SHP77 treated with DMSO at 0.1 percent for 48 hours (cell line): ENCODE results near the gene RAI1.

Experiments
- DNase-seq: peaks from one replicate; lab custom pipeline; 2025; lab: John Stamatoyannopoulos, UW

Gene RAI1

DNA sequence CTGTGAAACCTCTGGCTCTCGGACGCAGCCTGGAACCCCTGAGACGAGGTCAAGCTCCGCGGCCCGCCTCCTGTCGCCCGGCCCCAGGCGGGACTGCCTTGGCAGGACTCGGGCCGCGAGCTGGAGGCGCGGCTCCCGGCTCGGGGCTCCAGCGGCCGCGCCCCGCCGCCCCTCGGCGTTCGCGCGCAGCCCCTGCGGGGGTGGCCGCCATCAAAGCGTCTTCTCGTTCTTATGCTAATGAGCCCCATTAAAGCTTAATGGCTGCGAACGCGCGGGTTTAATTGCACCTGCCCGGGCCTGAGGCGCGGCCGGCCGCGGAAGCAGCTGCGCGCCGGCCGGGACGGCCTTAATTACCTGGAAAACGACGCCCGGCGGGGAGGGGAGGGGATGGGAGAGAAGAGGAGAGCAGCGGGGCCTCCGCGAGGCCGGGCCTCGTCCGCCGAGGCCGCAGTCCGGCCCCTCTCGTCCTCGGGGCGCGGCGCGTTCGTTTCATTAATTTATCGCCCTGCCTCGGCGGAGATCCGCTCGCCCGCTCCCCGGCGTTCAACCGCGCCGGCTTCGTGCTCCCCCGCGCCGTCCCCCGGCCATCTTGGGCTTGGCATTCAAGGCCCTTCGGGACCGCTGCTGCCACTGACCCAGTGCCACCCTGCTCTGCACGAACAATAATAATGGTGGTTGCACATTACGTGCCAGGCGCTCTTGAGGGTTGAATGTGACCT, 19.2 kb downstream of the RAI1 start:
- DNase-seq: no peak

DNA sequence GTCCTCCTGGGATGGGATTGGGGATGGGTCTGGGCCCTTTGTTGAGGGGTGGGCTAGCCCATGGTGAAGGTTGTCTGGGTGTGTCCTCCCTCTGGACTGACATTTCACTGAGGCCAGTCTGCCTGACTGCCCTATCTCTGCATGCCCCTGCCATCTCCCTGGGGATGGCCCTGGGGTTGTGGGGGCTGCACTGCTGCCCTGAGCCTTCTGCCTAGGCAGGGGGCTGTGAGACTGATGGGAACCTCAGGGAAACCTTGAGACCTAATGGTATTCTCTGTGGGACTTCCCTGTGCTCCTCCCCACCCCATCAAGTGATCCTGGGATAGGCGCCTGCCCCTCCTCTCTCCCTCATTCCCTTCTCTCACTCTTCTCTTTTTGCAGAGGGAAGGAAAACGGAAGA, 19.9 kb downstream of the RAI1 start:
- DNase-seq: no peak

DNA sequence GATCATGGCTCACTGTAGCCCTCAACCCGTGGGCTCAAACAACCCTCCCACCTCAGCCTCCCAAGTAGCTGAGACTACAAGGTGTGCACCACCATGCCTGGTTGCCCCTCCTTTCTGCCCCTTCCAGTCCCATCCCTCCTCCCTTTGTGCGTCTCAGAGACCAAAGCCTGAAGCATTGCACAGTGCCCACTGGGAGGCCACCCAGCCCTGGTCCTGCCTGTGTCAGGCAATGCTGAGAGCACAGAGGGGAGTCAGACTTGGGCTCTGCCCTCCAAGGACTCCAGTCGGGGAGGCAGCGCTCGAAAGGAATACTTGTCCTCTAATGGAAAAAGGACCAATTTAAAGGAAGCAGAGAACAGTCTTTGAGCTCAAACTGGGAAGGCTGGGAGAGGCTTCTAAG, 20.4 kb downstream of the RAI1 start:
- DNase-seq: no peak

DNA sequence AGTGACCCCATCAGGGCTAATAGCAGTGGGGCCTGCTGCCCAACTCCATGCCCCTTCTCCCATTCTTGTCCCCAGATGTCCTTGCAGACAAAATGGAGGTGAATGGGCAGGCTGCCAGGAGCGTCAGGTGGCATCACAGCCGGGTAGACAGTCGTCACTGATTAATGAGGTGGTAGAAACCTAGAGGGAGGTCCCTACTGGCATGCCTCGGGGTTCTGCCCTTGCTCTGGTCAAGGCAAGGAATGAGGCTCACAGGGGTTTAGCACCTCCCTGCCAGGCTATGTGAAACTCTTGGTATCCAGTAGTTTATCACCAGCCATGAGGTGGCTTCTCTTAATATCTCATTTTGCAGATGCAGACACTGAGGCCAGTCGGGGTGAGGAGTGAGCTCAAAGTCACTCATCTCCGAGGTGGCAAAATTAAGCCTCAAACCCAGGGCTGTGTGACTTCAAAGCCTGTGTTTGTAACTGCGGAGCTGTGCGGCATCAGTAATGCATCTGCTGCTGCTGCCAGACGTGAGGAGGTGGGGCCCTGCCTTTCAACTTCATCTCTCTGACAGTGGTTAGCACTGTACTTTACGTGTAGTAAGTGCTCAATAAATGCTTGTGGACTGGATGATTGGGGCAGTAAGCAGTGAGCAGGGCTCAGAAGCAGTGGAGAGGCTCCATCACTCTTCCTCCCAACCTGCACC, 21.3 kb downstream of the RAI1 start:
- peak; percentile 88 for DNase-seq

DNA sequence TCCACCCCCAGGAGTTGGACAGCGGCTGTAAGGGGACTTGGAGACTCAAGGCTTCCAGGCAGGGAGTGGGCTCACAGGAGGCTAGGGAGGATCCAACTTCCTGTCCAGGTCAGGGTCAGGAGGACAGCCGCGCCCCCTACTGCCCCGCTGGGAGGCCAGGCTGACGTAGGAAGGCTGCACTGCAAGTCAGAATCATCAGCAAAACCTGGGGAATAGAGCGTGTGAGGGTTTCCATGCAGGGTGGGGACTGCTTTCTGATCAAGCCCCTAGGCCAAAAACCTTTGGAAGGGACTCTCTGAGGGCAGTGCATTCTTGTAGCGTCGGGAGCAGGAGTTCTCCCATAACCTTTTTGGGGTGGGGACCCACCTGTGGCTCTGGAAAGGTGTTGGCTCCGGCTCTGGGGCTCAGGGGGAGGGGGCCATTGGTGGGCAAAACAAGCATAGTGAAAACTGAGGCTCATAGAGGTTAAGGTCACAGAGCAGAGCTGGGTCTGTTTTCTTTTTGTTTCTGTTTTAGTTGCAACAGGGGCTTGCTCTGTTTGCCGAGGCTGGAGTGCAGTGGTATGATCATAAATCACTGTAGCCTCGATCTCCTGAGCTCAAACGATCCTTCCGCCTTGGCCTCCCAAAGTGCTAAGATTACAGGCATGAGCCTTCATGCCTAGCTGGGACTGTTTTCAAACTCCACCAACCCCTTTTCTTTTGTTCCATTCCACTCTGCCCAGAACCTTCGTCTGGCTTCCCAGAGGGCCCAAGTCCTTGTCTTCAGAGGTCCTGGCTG, 22.1 kb downstream of the RAI1 start:
- no peak for DNase-seq

DNA sequence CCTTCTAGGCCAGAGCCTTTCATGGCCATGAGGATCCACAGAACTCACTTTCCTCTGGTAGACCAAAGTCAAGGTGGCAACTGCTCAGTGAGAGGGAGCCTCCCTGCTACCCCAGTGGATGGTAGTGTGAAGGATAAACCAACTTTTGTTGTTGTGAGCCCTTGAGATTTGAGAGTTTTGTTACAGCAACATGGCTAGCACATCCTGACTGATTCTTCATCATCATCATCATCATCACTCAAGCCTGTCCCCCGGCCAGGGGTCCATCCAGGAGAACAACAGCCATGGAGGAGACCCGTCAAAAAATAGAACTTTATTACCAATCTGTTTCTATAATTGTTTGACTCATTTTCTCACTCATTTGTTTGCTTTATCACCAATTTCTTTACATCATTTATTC, 23.7 kb downstream of the RAI1 start:
- DNase-seq: no peak

DNA sequence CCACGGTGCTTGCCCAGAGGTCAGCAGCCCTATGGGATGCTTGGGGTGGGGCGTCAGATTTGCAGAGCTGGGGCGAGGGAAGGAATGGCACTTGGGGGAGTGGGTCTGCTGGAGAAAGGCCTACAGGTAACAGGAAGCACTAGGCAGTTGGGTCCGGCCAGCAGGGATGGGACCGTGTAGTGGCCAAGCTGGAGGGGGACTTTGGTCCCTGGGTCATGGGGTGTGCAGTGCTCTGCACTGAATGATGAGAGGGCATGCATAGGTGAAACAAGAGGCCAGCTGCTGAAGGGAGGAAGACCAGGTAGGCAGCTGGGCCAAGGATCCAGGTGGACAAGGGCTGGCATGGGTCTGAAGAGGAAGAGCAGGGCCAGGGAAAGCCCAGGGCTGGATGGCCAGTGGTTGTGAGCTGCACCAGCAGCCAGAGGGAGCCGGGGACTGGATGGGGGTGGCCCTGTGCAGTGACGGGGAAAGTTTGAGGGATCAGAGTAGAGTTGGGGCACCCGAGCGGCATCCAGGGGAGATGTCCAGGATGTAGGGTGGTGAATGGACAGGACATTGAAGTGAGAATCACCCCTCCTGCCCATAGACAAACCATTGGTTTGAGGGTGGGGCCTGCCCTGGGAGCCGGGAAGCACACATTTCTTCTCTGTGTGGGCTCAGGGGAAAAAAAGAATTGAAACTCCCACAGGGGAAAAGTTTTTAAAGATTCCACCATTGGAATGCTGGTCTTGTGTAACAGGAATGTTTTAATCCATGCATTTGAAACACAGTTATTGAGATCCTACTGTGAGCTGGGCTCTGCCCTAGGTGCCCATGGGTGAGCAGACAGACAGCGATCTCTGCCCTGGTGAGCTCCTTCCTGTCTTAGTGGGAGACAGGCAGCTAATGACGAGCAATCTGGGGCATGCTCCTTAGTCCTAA, 25.1 kb downstream of the RAI1 start:
- no peak for DNase-seq

DNA sequence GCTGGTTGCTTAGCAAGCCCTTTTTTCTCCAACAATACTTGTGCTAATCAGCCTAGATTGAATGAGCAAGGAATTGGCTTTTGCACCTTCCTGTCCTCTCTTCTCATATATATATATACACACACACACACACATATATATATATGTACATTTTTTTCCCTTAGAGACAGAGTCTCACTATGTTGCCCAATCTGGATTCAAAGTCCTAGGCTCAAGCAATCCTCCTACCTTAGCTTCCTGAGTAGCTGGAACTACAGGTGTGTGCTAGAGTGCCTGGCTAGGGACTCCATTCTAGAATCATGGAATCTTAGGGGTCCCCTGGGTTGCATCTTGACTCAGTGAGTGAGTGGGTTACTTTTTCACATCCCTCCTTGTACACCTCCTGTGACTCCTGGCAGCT, 27.0 kb downstream of the RAI1 start:
- no peak for DNase-seq

DNA sequence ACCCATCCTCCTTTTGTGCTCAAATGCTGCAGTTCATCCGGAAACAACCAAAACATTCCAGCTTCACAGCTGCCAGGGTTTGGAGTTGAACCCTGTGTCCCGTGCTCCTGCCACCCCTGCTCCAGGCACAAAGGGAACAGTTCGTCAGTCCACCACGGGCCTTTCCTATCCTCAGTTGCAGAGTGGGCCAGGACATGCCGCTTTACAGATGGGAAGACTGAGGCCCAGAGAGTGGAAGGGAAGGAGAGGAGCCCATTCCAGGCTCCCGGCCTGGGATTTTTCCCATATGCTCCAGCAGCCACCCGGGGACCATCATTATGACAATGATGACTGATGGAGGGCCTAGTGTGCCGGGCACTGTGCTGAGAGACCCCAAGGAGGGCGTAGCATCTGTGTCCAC, 27.6 kb downstream of the RAI1 start:
- DNase-seq: no peak

DNA sequence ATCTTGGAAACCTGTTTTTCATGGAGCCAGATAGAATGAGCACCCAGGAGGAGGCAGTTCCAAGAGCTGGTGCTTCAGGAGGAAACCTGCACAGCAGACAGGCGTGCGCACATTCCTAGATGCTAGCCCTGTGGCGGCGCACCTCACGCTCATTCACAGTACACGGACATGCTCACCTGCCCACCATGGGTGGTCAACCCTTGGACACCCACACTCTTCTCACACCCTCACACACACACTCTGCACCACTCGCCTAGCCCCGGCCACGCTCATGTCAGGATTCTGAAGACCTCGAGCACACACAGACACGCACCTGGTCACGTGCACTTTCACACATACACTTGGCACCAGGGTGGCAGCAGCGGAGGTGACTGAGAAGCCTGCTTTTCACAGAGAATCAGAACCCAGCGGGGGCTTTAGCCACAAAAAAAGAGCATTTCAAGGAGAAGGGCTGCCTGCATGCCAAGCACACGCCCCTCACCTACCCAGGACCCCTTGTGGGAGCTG, 28.6 kb downstream of the RAI1 start:
- DNase-seq: no peak

DNA sequence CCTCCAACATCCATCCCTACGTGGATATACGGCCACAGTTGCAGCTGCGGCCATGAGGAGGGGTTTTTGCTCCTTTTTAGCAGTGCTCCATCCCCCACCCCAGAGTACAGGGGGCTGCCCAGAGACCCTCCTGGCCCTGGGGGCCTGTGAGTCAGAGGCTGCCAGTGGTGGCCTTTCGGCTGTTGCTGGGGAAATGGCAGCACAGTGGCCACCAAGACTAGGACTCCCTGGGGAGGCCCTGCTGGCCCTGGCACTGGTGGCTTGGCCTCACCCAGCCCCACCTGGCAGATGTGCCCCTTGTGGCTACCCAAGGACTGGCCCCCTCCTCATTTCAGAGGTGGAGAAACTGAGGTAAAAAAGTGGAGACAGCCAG, 29.1 kb downstream of the RAI1 start:
- no peak for DNase-seq

DNA sequence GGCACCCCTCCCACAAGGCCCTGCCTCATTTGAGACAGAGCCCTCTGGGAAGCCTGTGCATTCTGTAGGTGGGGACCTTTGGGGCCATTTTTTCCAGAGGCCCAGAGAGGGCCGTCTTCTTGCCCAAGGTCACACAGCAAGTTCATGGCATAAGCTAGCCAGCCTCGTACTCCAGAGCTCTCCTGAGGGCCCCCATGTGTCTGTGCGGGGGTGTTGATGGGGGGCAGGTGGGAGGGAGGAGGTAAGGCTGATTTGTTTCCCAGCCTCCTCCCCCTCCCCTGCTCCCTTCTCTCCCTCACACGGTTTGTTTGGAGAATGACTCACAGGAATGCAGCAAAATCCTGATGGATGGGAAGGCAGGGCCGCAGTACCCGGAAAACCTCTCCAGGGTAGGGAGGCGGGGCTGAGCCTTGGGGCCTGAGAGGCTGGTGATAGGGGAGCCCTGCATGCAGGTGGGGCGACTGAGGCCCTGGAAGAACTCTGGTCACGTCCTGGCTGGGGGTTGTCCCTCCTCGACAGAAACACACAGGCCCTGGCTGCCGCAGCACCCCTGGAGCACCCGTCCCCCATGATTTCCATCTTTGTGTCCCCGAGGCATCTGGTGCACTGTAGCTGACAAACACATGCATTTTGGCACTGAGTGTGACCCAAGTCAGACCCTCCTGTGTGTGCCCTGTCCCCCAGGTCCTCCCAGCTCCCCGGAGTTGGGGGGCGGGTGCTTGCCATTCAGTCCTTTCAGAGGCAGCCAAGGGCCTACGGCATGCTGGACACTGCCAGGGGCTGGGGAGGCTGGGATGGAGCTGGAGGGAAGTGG, 29.7 kb downstream of the RAI1 start:
- peak; percentile 98 for DNase-seq

DNA sequence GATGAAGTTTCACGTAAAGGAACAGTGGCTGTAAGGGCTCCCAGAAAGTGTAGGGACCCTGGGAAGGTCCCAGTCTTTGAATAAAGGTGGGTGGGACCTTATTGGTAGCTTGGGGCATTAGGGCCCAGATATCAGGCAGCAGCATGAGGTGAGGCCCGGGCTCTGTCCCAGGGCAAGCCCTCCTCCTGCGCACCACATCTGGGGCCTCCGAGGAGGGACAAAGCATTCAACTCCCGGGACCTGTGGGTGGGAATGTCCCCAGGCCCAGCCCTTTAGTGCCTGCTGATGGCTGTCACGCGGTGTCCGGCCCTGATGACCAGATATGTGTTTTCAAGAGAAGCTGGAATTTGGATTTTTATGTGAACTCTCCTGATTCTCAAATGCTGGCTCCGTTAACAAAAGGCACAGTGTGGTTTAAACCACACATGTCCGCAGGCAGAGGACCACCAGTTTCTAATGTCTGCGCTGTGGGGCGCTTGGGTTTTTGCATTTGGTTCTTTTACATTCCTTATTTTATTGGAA, 30.4 kb downstream of the RAI1 start:
- DNase-seq: no peak

DNA sequence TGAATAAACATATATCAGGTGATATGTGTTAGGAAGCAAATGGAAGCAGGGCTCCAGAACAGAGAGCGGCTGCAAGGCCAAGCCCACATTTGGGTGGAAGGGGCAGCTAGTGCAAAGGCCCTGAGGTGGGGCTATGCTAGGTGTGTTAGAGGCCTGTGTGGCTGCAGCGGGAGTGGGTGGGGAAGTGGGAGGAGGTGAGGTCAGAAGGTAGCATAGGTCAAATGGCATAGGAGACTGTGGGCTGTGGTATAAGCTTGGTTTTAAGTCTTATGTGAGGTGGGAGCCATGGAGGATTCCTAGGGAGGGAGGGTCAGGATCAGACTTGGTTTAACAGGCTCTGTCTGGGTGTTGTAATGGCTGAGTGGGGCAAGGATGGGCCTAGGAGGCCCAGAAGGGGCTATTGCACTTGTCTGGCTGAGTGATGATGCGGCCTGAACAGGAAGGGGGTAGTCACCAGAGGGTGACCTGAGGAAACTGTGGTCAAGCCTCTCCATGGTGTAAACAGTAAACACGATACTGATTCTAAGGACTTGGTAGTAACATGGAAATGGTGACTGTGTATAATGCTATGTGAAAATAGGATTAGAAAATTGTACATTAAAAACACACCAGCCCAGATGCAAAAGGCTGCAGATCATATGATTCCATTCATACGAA, 31.1 kb downstream of the RAI1 start:
- no peak for DNase-seq

DNA sequence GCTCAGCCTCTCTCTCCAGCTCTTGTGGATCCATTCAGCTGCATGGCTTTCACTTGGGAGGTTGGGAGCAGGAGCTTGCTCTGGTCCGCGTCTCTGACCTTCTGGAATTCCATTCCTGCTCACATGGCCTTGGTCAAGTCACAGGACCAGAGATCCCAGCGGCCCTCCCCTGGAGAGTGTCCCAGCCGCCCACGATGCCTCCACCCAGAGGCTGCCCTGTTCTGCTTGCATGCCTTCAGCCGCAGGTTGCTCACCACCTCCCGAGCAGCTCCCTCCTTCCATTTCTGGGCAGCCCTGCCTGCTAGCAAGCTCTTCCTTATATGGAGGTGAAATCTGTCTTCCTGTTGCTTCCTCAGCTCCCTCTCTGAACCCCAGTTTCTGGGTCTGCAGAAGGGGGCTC, 32.6 kb downstream of the RAI1 start:
- no peak for DNase-seq

DNA sequence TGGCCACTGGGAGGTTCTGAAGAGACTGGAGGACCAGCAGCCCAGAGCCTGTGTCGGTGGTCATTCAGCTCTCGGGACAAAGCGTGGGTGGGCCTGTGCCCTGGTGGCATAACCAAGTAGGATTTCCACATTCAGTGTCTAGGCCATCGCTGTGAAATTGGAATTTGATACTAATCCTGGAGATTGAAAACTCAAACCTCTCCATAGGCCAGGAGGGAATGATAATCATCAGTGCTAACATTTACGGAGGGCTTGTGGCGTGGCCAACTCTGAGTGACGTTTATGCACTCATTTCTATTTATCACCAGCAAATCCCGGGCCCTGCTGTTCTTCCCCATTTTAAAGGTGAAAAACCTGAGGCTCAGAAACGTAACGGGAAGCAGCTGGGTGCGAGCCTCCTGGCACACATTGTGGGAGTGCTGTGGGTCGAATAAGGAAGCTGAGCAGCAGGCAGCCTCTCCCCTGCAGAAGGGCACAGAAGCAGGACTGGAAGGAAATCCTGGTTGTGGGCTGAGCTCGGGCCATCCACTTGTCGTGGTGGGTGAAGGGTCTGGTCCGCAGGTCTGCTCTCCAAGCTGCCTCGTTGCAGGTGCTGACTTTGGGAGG, 33.1 kb downstream of the RAI1 start:
- DNase-seq: no peak

DNA sequence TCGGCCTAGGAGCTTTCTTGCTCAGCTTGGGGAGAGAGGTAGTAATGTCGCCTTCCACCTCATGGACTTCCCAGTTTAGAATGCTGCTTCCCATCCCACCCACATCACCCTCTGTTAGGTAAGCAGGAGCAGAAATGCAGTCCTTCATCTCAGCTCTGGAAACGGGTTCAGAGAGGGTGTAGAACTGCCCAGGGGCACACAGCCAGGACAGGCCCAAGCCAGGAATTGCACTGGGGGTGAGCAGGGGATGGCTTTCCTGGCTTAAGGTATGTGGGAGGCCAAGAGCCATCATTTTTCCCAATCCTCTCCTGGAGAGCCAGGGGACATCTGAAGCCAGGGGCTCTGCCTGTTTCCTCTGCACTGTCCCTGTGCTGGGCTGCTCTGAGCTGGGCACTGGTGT, 33.6 kb downstream of the RAI1 start:
- no peak for DNase-seq

DNA sequence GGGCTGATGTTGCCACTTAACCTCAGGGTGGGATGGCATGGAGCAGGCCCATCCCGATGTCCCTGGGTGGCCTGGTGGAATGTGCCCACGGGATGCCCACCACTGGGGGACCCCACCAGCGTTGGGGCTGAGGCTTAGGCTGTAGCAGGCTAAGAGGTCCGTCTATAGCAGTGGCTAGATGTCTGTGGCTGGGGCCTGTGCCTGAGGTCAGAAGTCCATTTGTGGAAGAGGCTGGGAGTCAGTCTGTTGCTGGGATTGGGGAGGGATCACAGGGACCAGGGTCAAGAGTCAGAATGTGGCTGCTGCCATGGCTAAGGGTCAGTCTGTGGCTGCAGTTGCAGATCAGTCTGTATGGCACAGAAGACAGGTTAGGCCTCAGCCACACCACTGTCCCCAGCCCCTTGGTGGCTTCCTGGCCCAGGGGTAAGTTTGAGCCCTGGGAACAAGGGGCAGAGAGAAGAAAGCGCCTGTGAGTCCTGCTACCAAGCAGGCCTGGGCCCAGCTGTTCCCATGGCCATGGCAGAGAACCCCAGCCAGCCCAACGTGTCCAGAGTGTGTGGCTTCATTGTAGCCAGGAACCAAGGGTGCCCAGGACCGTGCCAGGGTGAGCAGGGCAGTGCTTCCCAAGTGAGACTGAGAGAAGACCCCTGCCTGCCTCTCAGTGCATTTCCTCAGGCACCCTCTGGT, 35.7 kb downstream of the RAI1 start:
- DNase-seq: no peak

DNA sequence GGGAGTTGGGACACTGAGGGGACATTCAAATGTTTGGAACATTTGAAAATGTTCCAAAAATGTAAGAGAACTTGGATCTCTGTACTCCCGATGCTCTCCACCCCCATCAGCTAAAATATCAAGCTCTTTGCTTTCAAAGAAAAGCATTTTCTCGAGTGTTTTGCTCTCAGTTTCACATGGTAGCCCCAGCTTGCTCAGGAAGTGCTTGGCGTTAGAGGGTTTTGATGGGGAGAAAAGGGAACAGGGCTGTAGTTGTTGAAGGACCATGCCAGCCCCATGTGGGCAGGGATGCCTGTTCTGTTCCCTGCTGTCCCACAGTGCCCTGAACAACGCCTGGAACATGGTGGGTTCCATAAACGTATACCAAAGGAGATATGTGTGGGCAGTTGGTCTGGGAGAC, 37.0 kb downstream of the RAI1 start:
- no peak for DNase-seq
